MCF 10A (cell line): ENCODE data around the gene NCEH1. TPM values are rescaled to one million over a fixed set of nuclear protein-coding genes. Genes with fewer than 3 reads are reported as not detected.

Experiments
- BruUV-seq: library from RNA; stranded (reverse); fragments of 400-500 nt; replicated peaks from 2 replicates; lab custom pipeline; 2021; lab: Mats Ljungman, UMichigan
- CTCF ChIA-PET: fragments of 300-600 bp; sonication (Branson Sonifier 250); formaldehyde crosslinking; extraction: SDS; loops from one replicate; lab custom pipeline; 2021; ENCODE audit warnings: antibody characterized with exemption, inconsistent platforms; lab: Yijun Ruan, JAX
- POLR2A ChIA-PET: fragments of 300-600, 350-650 bp; sonication (Branson Sonifier 250); formaldehyde crosslinking; extraction: SDS; loops from one replicate; lab custom pipeline; 2020; ENCODE audit warnings: antibody characterized with exemption, inconsistent platforms; lab: Yijun Ruan, JAX
- DNase-seq: peaks from one replicate; pipeline ENCODE4 v3.0.0-alpha.2; 2018; ENCODE audit not compliant: unreplicated experiment
- H3K27ac Mint-ChIP-seq: one replicate; pipeline ENCODE4 v1.8.0; 2022; ENCODE audit warnings: mild to moderate bottlenecking, low read depth, mixed read lengths; ENCODE audit not compliant: unreplicated experiment
- H3K27me3 Mint-ChIP-seq: one replicate; pipeline ENCODE4 v1.8.0; 2022; ENCODE audit warnings: mixed read lengths; ENCODE audit not compliant: insufficient read depth, unreplicated experiment
- H3K36me3 Mint-ChIP-seq: one replicate; pipeline ENCODE4 v1.8.0; 2022; ENCODE audit warnings: mild to moderate bottlenecking, moderate library complexity, mixed read lengths; ENCODE audit not compliant: insufficient read depth, unreplicated experiment
- H3K4me1 Mint-ChIP-seq: one replicate; pipeline ENCODE4 v1.8.0; 2022; ENCODE audit warnings: mixed read lengths; ENCODE audit not compliant: insufficient read depth, unreplicated experiment
- H3K4me3 Mint-ChIP-seq: one replicate; pipeline ENCODE4 v1.8.0; 2022; ENCODE audit warnings: mild to moderate bottlenecking, moderate library complexity, mixed read lengths; ENCODE audit not compliant: unreplicated experiment
- H3K9me3 Mint-ChIP-seq: one replicate; pipeline ENCODE4 v1.8.0; 2022; ENCODE audit warnings: mixed read lengths; ENCODE audit not compliant: unreplicated experiment
- CTCF ChIP-seq: fragments of 200-600 bp; IDR thresholded peaks from one replicate; pipeline ENCODE4 v1.8.0; 2022; ENCODE audit warnings: antibody characterized with exemption, mild to moderate bottlenecking; ENCODE audit not compliant: unreplicated experiment
- intact Hi-C: fragments of 100-400 bp; cut with micrococcal nuclease; formaldehyde crosslinking; loops from 2 replicates; pipeline ENCODE4 v1.14.1; 2022
- total RNA-seq: library from RNA; stranded (reverse); gene quantifications from 2 replicates; pipeline ENCODE4 v1.2.3, GENCODE V29; 2022

Gene NCEH1
- total RNA-seq, 1 experiment from 2014 or later: 28.8 TPM

DNA sequence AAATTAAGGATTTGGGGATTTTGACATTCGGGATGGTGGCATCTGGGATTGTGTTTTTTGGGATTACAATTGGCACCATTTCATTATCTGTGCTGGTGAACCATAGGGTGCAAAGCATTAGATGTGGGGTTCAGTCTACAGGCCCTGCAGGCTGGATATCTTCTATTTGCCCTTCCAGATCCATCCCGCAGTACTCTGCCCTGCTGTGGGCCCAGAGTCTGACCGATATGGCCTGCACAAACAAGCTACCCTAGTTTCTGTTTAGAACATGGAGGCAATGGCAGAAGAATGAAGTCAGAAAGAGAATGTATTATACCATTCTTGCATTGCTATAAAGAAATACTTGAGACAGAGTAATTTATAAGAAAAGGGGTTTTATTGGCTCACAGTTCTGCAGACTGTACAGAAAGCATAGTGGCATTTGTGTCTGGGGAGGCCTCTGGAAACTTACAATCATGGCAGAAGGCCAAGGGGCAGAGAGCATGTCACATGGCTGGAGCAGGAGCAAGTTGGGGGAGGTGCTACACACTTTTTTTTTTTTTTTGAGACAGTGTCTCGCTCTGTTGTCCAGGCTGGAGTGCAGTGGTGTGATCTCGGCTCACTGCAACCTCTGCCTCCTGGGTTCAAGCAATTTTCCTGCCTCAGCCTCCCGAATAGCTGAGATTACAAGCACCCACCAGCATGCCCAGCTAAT is 93.7 kb downstream of the NCEH1 start:
- POLR2A ChIA-PET: interaction anchor here (0.7 kb wide), 1 partner anchor 11 kb away, joined by 3 read pairs; no protein-coding TSS in a partner anchor
- H3K4me3 Mint-ChIP-seq: no peak overlapping the region
- DNase-seq: no peak
- H3K27ac Mint-ChIP-seq: no peak overlapping the region
- no peaks in the 10 kb centered on the region for H3K27me3 Mint-ChIP-seq
- peaks cover 12% of the 10 kb centered on the region for H3K4me1 Mint-ChIP-seq
- H3K9me3 Mint-ChIP-seq: no peaks in the 10 kb centered on the region
- intact Hi-C loops: no loop called here
- CTCF ChIA-PET: interaction anchor here (1.0 to 1.4 kb wide), 3 partner anchors 22 to 285 kb away, joined by 3 to 4 read pairs (median 3); no protein-coding TSS in a partner anchor
- TF ChIP-seq CTCF: no peak
- BruUV-seq: no TSS peak
- H3K36me3 Mint-ChIP-seq: no peaks in the 10 kb centered on the region

- Mint-ChIP-seq H3K36me3 (no peaks in the 10 kb centered on the region), H3K27ac (no peak overlapping the region), H3K4me1 (peaks cover 10% of the 10 kb centered on the region), H3K27me3 (no peaks in the 10 kb centered on the region), H3K4me3 (no peak overlapping the region), H3K9me3 (peaks cover under 1% of the 10 kb centered on the region)
- CTCF ChIA-PET: interaction anchor here (0.6 to 1.0 kb wide), 2 partner anchors 8 to 9 kb away, joined by 3 to 4 read pairs; no protein-coding TSS in a partner anchor
- POLR2A ChIA-PET: interaction anchor here (0.6 kb wide), 1 partner anchor 136 kb away, joined by 3 read pairs; no protein-coding TSS in a partner anchor
- BruUV-seq: no TSS peak
- no peak for TF ChIP-seq CTCF
- DNase-seq: no peak
- intact Hi-C loops: no loop called here
These were observed 94.8 kb downstream of the NCEH1 start for GRCh38 chr3:172616031-172616461.

GRCh38 chr3:172615296-172615695 is 95.6 kb downstream of the NCEH1 start:
- Mint-ChIP-seq H3K9me3 (peaks cover 7% of the 10 kb centered on the region), H3K4me3 (no peak overlapping the region), H3K36me3 (no peaks in the 10 kb centered on the region), H3K27me3 (no peaks in the 10 kb centered on the region), H3K27ac (no peak overlapping the region), H3K4me1 (peaks cover 10% of the 10 kb centered on the region)
- BruUV-seq: no TSS peak
- TF ChIP-seq CTCF: no peak
- POLR2A ChIA-PET: interaction anchor here (0.6 kb wide), 1 partner anchor 137 kb away, joined by 3 read pairs; no protein-coding TSS in a partner anchor
- DNase-seq: no peak
- CTCF ChIA-PET: interaction anchor here (0.6 to 1.1 kb wide), 3 partner anchors 9 to 128 kb away, joined by 3 to 4 read pairs (median 3); no protein-coding TSS in a partner anchor
- intact Hi-C loops: no loop called here
